ENCODE data around the gene IQUB.

Gene IQUB

DNA sequence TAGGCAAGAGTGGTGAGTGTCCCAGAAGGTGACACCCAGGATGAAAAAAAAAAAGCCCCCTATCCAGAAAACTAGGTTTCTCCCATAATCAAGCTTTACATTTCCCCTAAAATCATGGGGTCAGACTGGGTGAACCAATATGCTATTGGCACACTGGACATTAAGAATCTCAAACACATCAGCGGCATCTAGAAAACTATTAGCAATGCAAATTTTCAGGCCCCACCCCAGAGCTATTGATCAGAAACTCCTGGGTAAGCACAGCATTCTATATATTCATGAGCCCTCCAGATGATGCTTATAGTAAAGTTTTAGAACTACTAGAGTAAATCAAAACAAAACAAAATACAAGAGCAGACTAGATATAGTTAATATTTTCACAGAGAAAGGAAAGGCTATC is 36.4 kb downstream of the IQUB start:
- intact Hi-C loops (cut with DNase I; ENCODE audit: low total_unique reads): loop anchor here (10.0 kb wide), 1 partner anchor 377 kb away; no protein-coding TSS in a partner anchor
- no peaks in the 10 kb centered on the region for H3K27me3 ChIP-seq
- H3K27ac ChIP-seq: no peak overlapping the region
- no peak for TF ChIP-seq CTCF (IDR thresholded peaks at IDR 0.05)
- no peak overlapping the region for H3K4me3 ChIP-seq
- no peaks in the 10 kb centered on the region for H3K9me3 ChIP-seq
- DNase-seq: no peak
- H3K36me3 ChIP-seq: no peaks in the 10 kb centered on the region
- peaks cover 0 to 8% (median 0%) of the 10 kb centered on the region in 4 donors for H3K4me1 ChIP-seq

DNA sequence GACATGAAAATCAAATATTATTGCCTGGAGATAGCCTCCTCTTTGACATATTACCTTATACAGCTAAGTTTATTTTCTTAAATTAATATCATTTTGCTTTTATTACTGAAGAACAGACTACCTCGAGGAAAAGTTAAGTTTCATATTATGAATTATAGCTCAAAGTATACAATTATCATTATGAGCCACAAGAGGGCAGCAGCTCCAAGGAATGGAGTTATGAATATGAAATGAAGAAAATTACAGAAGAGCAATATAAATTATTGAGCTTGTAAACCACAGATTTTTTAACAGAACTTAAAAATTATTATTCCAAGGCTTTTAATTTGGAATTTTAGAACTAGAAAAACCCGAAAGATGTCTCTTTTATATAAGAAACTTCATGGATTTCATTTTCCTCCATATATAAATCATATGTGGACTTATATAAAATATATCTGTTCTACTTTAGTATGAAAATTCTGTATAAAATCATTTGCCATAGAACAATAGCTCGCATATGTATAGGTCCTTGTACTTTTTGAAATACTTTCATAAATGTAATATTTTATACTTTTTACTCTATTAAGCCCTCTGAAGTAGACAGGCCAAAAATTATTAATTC is 40.1 kb downstream of the IQUB start:
- no peak overlapping the region for H3K27ac ChIP-seq
- H3K36me3 ChIP-seq: no peaks in the 10 kb centered on the region
- H3K9me3 ChIP-seq: no peaks in the 10 kb centered on the region
- no peaks in the 10 kb centered on the region for H3K27me3 ChIP-seq
- TF ChIP-seq CTCF (IDR thresholded peaks at IDR 0.05): peak; percentile 49 to 71
- no peak overlapping the region for H3K4me3 ChIP-seq
- DNase-seq: no peak
- H3K4me1 ChIP-seq: no peaks in the 10 kb centered on the region
- intact Hi-C loops (cut with DNase I; ENCODE audit: low total_unique reads): loop anchor here (5.0 to 10.0 kb wide), 2 partner anchors 208 to 381 kb away; no protein-coding TSS in a partner anchor

- no peaks in the 10 kb centered on the region for H3K36me3 ChIP-seq
- no peak for DNase-seq
- intact Hi-C loops (cut with DNase I; ENCODE audit: low total_unique reads): loop anchor here (5.0 to 10.0 kb wide), 2 partner anchors 210 to 382 kb away; no protein-coding TSS in a partner anchor
- no peak overlapping the region for H3K27ac ChIP-seq
- no peaks in the 10 kb centered on the region for H3K27me3 ChIP-seq
- H3K4me1 ChIP-seq: no peaks in the 10 kb centered on the region
- no peak overlapping the region for H3K4me3 ChIP-seq
- no peak for TF ChIP-seq CTCF (IDR thresholded peaks at IDR 0.05)
- H3K9me3 ChIP-seq: no peaks in the 10 kb centered on the region
Measured at GRCh38 chr7:123492485-123492884, 41.9 kb downstream of the IQUB start.

DNA sequence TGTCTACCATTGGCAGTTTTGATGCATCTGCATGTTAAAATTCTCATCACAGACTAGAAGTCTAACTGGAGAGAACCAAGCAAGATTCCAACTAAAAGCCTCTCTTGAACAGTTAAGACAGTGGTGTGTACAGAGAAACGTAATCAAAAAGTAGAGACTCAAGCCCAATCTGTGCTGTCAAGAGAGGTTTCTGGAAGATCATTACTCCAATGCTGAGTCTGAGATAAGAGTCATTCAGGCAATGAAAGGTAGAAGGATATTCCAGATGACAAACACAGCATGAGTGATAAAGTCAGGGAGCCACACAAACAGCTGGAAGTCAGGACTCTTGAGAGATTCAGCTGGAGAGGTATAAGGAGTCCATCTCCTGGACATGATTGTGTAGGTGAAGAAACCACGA is 48.7 kb downstream of the IQUB start:
- Histone ChIP-seq H3K27me3 (no peaks in the 10 kb centered on the region), H3K4me1 (no peaks in the 10 kb centered on the region), H3K4me3 (no peak overlapping the region), H3K9me3 (no peaks in the 10 kb centered on the region), H3K27ac (no peak overlapping the region), H3K36me3 (no peaks in the 10 kb centered on the region)
- no peak for TF ChIP-seq CTCF (IDR thresholded peaks at IDR 0.05)
- intact Hi-C loops (cut with DNase I; ENCODE audit: low total_unique reads): loop anchor here (5.0 kb wide), 1 partner anchor 892 kb away; no protein-coding TSS in a partner anchor
- DNase-seq: no peak

- intact Hi-C loops (cut with DNase I; ENCODE audit: low total_unique reads): loop anchor here (5.0 kb wide), 1 partner anchor 892 kb away; no protein-coding TSS in a partner anchor
- DNase-seq: no peak
- no peaks in the 10 kb centered on the region for H3K36me3 ChIP-seq
- H3K4me3 ChIP-seq: no peak overlapping the region
- no peaks in the 10 kb centered on the region for H3K27me3 ChIP-seq
- no peak for TF ChIP-seq CTCF (IDR thresholded peaks at IDR 0.05)
- H3K9me3 ChIP-seq: no peaks in the 10 kb centered on the region
- H3K27ac ChIP-seq: no peak overlapping the region
- H3K4me1 ChIP-seq: no peaks in the 10 kb centered on the region
Measured at GRCh38 chr7:123485187-123485586, 49.2 kb downstream of the IQUB start.

All from tibial artery (tissue), 4 donors.